Fibroblast of skin of left biceps (primary cell): ENCODE data around the gene OR10A6.

Experiments
- DNase-seq, 2 experiments: peaks; one replicate each; pipeline ENCODE4 v3.0.0-alpha.2; 2013; ENCODE audit warnings: low read depth in 2 of 2

OR10A6 gene

GRCh38 chr11:7909585-7910285 lies 21.3 kb downstream of the OR10A6 start:
- no peak for DNase-seq

GRCh38 chr11:7907121-7907520 lies 23.9 kb downstream of the OR10A6 start:
- DNase-seq: no peak

- no peak for DNase-seq
Observed at GRCh38 chr11:7906481-7906880, 24.6 kb downstream of the OR10A6 start.

GRCh38 chr11:7905961-7906429 lies 25.1 kb downstream of the OR10A6 start:
- no peak for DNase-seq

- no peak for DNase-seq
Observed at GRCh38 chr11:7905549-7905948, 25.5 kb downstream of the OR10A6 start.

GRCh38 chr11:7904917-7905316 lies 26.2 kb downstream of the OR10A6 start:
- DNase-seq: peak in 1 of 2 experiments; percentile 11

GRCh38 chr11:7903940-7904339 lies 27.1 kb downstream of the OR10A6 start:
- no peak for DNase-seq

- no peak for DNase-seq
Observed at GRCh38 chr11:7901319-7901854, 29.7 kb downstream of the OR10A6 start.

- no peak for DNase-seq
Observed at GRCh38 chr11:7900686-7901085, 30.4 kb downstream of the OR10A6 start.

- DNase-seq: no peak
Observed at GRCh38 chr11:7899418-7899817, 31.6 kb downstream of the OR10A6 start.

GRCh38 chr11:7898666-7899283 lies 32.3 kb downstream of the OR10A6 start:
- no peak for DNase-seq

- DNase-seq: no peak
Observed at GRCh38 chr11:7896009-7896785, 34.9 kb downstream of the OR10A6 start.

- DNase-seq: no peak
Observed at GRCh38 chr11:7894251-7894650, 36.8 kb downstream of the OR10A6 start.

GRCh38 chr11:7893796-7894195 lies 37.3 kb downstream of the OR10A6 start:
- no peak for DNase-seq

- DNase-seq: peak; percentile 34 to 49
Observed at GRCh38 chr11:7892840-7893254, 38.2 kb downstream of the OR10A6 start.

- DNase-seq: peak; percentile 54 to 57
Observed at GRCh38 chr11:7892059-7892699, 38.9 kb downstream of the OR10A6 start.

GRCh38 chr11:7890417-7891172 lies 40.5 kb downstream of the OR10A6 start:
- no peak for DNase-seq

GRCh38 chr11:7889985-7890384 lies 41.1 kb downstream of the OR10A6 start:
- no peak for DNase-seq

- DNase-seq: no peak
Observed at GRCh38 chr11:7882860-7883259, 48.2 kb downstream of the OR10A6 start.
